H1 (cell line): Measurements from ENCODE around the gene CD69.

ENCODE experiments used
- EZH2 ChIP-seq: fragments of 200-600 bp; sonication (generic); IDR thresholded peaks from 2 replicates; pipeline ENCODE4 v1.7.1; 2012; ENCODE audit warnings: low read depth, mild to moderate bottlenecking, moderate library complexity, low read length, inconsistent platforms; ENCODE audit not compliant: severe bottlenecking
- GABPA ChIP-seq: IDR thresholded peaks from 2 replicates; pipeline ENCODE4 v1.6.1; 2011; ENCODE audit warnings: mild to moderate bottlenecking, low read length, moderate library complexity, borderline replicate concordance; ENCODE audit not compliant: insufficient read depth
- POLR2AphosphoS5 ChIP-seq: IDR thresholded peaks from 2 replicates; pipeline ENCODE4 v1.6.1; 2011; ENCODE audit warnings: low read depth, low read length
- RAD21 ChIP-seq, 2 experiments: IDR thresholded peaks in 1 of 2; conservative IDR thresholded peaks in 1 of 2; 2 replicates each; pipeline ENCODE4 v1.6.1; 2011; ENCODE audit warnings: low read depth in 2 of 2, low read length in 2 of 2, improper control_type of control experiment in 1 of 2, inconsistent platforms in 1 of 2, mild to moderate bottlenecking in 1 of 2, moderate library complexity in 1 of 2
- TF ChIP-seq, protein P1 (sequence below), 3 experiments: IDR thresholded peaks; 1 replicate in 2 of 3; 2 replicates in 1 of 3; pipeline versions ENCODE4 v1.5.1 to v1.6.1; 2011; ENCODE audit warnings: low read length in 3 of 3, mild to moderate bottlenecking in 3 of 3, inconsistent platforms in 2 of 3, low read depth in 1 of 3, moderate library complexity in 1 of 3; ENCODE audit not compliant: insufficient read depth in 1 of 3; ENCODE audit errors: control extremely low read depth in 1 of 3

DNA sequence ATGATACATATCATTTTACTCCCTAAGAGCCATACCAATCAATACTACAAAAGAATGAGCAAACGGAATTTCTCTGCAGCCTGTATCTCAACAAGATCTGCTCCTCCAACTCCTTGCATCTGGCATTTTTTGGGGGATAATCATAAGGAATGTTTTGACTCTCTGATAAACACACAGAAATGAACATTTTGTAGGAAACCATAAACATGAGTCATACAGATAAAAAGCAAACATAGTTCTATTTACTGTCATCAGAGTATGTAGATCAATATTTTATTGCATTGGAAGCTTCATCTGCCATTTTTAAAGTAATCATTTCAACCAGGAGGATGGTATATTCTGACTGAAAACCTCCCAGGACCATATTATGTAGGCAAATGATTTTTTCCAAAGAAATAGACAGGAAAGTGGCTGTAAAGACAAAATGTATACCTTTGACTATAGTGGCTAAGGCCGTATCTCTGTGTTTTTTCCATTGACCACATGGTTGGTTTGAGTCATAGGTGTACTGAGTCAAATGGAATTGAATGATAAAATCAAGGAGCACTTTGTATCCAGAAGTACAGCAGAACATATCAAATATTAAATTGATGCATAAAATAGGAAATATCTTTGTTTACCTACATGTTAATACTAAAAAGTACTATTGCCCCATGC, 32.4 kb upstream of the CD69 start:
- TF ChIP-seq POLR2AphosphoS5 (no peak), EZH2 (no peak), RAD21 (IDR thresholded peaks at IDR 0.05 in 1 of 2, conservative IDR thresholded peaks at IDR 0.05 in 1 of 2; ENCODE audit: low read depth in 2 of 2, low read length in 2 of 2) (no peak), GABPA (no peak)
- TF ChIP-seq, protein P1, sequence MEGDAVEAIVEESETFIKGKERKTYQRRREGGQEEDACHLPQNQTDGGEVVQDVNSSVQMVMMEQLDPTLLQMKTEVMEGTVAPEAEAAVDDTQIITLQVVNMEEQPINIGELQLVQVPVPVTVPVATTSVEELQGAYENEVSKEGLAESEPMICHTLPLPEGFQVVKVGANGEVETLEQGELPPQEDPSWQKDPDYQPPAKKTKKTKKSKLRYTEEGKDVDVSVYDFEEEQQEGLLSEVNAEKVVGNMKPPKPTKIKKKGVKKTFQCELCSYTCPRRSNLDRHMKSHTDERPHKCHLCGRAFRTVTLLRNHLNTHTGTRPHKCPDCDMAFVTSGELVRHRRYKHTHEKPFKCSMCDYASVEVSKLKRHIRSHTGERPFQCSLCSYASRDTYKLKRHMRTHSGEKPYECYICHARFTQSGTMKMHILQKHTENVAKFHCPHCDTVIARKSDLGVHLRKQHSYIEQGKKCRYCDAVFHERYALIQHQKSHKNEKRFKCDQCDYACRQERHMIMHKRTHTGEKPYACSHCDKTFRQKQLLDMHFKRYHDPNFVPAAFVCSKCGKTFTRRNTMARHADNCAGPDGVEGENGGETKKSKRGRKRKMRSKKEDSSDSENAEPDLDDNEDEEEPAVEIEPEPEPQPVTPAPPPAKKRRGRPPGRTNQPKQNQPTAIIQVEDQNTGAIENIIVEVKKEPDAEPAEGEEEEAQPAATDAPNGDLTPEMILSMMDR (IDR thresholded peaks at IDR 0.05; ENCODE audit: control extremely low read depth in 1 of 3, insufficient read depth in 1 of 3, low read depth in 1 of 3, low read length in 3 of 3) = no peak
